ENCODE results near the gene FGFR2.

DNA sequence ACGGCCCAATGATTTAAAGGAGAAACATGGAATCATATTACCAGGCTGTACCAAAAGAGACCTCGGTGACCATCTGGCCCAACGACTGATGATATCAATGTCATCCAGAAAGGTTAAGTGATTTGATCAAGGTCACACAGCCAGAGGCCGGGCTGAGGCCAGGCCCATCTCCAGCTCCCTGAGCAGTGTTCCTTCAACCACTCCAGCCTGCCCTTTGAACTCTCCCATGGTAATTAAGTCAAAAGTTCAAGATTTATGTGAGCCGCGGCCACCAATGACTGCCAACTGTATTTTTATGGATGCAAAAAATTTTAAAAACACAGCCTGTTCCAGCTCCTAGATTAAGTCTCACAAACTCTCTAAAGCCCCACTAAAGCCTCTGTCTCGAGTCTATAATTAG, 41.8 kb downstream of the FGFR2 start:
- TF ChIP-seq CTCF (IDR thresholded peaks at IDR 0.05) (no peak), POLR2A (IDR thresholded peaks at IDR 0.05) (no peak)

Measured in thyroid gland (tissue), 4 donors.